ENCODE measurements around the gene CLCNKB. TPM values are rescaled to one million over a fixed set of nuclear protein-coding genes. Genes with fewer than 3 reads are reported as not detected.
A peak's percentile ranks its signal among the peaks of the same experiment; 100 is the strongest.

CLCNKB gene
- total RNA-seq, 1 experiment from 2014 or later = not detected

- Histone ChIP-seq H3K4me3 (no peak overlapping the region), H3K27ac (no peak overlapping the region), H3K9me3 (replicated peaks) (no peaks in the 10 kb centered on the region), H3K27me3 (peaks cover 2% of the 10 kb centered on the region; the same call in 1 of the 2 replicates), H3K4me1 (peaks cover 13% of the 10 kb centered on the region), H3K36me3 (no peaks in the 10 kb centered on the region)
- peak; percentile 85 to 93 for DNase-seq
Observed at GRCh38 chr1:16078925-16079656, 35.5 kb downstream of the CLCNKB start.

- no peaks in the 10 kb centered on the region for H3K36me3 ChIP-seq
- peaks cover 13% of the 10 kb centered on the region for H3K4me1 ChIP-seq
- no peak overlapping the region for H3K4me3 ChIP-seq
- DNase-seq = no peak
- H3K9me3 ChIP-seq (replicated peaks) = no peaks in the 10 kb centered on the region
- no peaks in the 10 kb centered on the region for H3K27me3 ChIP-seq
- H3K27ac ChIP-seq = no peak overlapping the region
Observed at GRCh38 chr1:16080422-16081150, 37.0 kb downstream of the CLCNKB start.

- Histone ChIP-seq H3K9me3 (replicated peaks) (no peaks in the 10 kb centered on the region), H3K27ac (no peak overlapping the region), H3K36me3 (no peaks in the 10 kb centered on the region), H3K4me1 (peaks cover 8% of the 10 kb centered on the region), H3K4me3 (no peak overlapping the region), H3K27me3 (no peaks in the 10 kb centered on the region)
- DNase-seq = no peak
Observed at GRCh38 chr1:16081636-16082035, 38.1 kb downstream of the CLCNKB start.

- peak; percentile 77 to 91 for DNase-seq
- H3K27ac ChIP-seq = no peak overlapping the region
- no peaks in the 10 kb centered on the region for H3K36me3 ChIP-seq
- H3K9me3 ChIP-seq (replicated peaks) = no peaks in the 10 kb centered on the region
- peaks cover 8% of the 10 kb centered on the region for H3K4me1 ChIP-seq
- H3K27me3 ChIP-seq = no peaks in the 10 kb centered on the region
- H3K4me3 ChIP-seq = no peak overlapping the region
Observed at GRCh38 chr1:16082283-16083038, 38.9 kb downstream of the CLCNKB start.

GRCh38 chr1:16083486-16083885 lies 39.9 kb downstream of the CLCNKB start:
- H3K4me3 ChIP-seq = no peak overlapping the region
- H3K4me1 ChIP-seq = peaks cover 8% of the 10 kb centered on the region
- no peak overlapping the region for H3K27ac ChIP-seq
- no peak for DNase-seq
- H3K9me3 ChIP-seq (replicated peaks) = no peaks in the 10 kb centered on the region
- no peaks in the 10 kb centered on the region for H3K36me3 ChIP-seq
- peaks cover 10% of the 10 kb centered on the region for H3K27me3 ChIP-seq

- Histone ChIP-seq H3K9me3 (replicated peaks) (no peaks in the 10 kb centered on the region), H3K36me3 (no peaks in the 10 kb centered on the region), H3K27ac (no peak overlapping the region), H3K4me3 (no peak overlapping the region), H3K27me3 (peaks cover 19% of the 10 kb centered on the region), H3K4me1 (peaks cover 5% of the 10 kb centered on the region)
- DNase-seq = no peak
Observed at GRCh38 chr1:16085522-16085921, 41.9 kb downstream of the CLCNKB start.

- no peak for DNase-seq
- no peaks in the 10 kb centered on the region for H3K36me3 ChIP-seq
- H3K27ac ChIP-seq = no peak overlapping the region
- H3K4me1 ChIP-seq = peaks cover under 1% of the 10 kb centered on the region
- no peak overlapping the region for H3K4me3 ChIP-seq
- no peaks in the 10 kb centered on the region for H3K9me3 ChIP-seq (replicated peaks)
- H3K27me3 ChIP-seq = peaks cover 26% of the 10 kb centered on the region
Observed at GRCh38 chr1:16087733-16088132, 44.2 kb downstream of the CLCNKB start.

GRCh38 chr1:16088351-16088911 lies 44.8 kb downstream of the CLCNKB start:
- H3K27ac ChIP-seq = no peak overlapping the region
- H3K27me3 ChIP-seq = peaks cover 27% of the 10 kb centered on the region
- DNase-seq = no peak
- H3K9me3 ChIP-seq (replicated peaks) = no peaks in the 10 kb centered on the region
- no peaks in the 10 kb centered on the region for H3K36me3 ChIP-seq
- H3K4me1 ChIP-seq = peaks cover 4% of the 10 kb centered on the region
- H3K4me3 ChIP-seq = no peak overlapping the region

- Histone ChIP-seq H3K27me3 (peaks cover 27% of the 10 kb centered on the region), H3K27ac (no peak overlapping the region), H3K9me3 (replicated peaks) (no peaks in the 10 kb centered on the region), H3K4me3 (no peak overlapping the region), H3K36me3 (no peaks in the 10 kb centered on the region), H3K4me1 (peaks cover 4% of the 10 kb centered on the region)
- DNase-seq = no peak
Observed at GRCh38 chr1:16088996-16089395, 45.4 kb downstream of the CLCNKB start.

- Histone ChIP-seq H3K9me3 (replicated peaks) (no peaks in the 10 kb centered on the region), H3K4me1 (peaks cover 4% of the 10 kb centered on the region), H3K4me3 (no peak overlapping the region), H3K27me3 (peaks cover 27% of the 10 kb centered on the region), H3K27ac (no peak overlapping the region), H3K36me3 (no peaks in the 10 kb centered on the region)
- DNase-seq = no peak
Observed at GRCh38 chr1:16090076-16090826, 46.7 kb downstream of the CLCNKB start.

GRCh38 chr1:16091296-16091695 lies 47.7 kb downstream of the CLCNKB start:
- Histone ChIP-seq H3K36me3 (no peaks in the 10 kb centered on the region), H3K9me3 (replicated peaks) (no peaks in the 10 kb centered on the region), H3K4me3 (no peak overlapping the region), H3K27ac (no peak overlapping the region), H3K27me3 (peaks cover 33% of the 10 kb centered on the region), H3K4me1 (peaks cover 4% of the 10 kb centered on the region)
- DNase-seq = no peak

GRCh38 chr1:16092097-16092922 lies 48.7 kb downstream of the CLCNKB start:
- H3K27ac ChIP-seq = no peak overlapping the region
- no peak for DNase-seq
- H3K36me3 ChIP-seq = no peaks in the 10 kb centered on the region

GRCh38 chr1:16092923-16093511 lies 49.4 kb downstream of the CLCNKB start:
- H3K27me3 ChIP-seq = peaks cover 31% of the 10 kb centered on the region
- peaks cover 7% of the 10 kb centered on the region for H3K4me1 ChIP-seq
- no peak overlapping the region for H3K4me3 ChIP-seq
- no peaks in the 10 kb centered on the region for H3K36me3 ChIP-seq
- no peak for DNase-seq
- no peaks in the 10 kb centered on the region for H3K9me3 ChIP-seq (replicated peaks)
- H3K27ac ChIP-seq = no peak overlapping the region

More at GRCh38 chr1:16092097-16092922, 48.7 kb downstream of the CLCNKB start:
- Histone ChIP-seq H3K9me3 (replicated peaks) (no peaks in the 10 kb centered on the region), H3K4me1 (peaks cover 4% of the 10 kb centered on the region), H3K27me3 (peaks cover 36% of the 10 kb centered on the region), H3K4me3 (no peak overlapping the region)

Measured in SJCRH30 (cell line).